ENCODE results near the gene SIX5. TPM values are rescaled to one million over a fixed set of nuclear protein-coding genes. Genes with fewer than 3 reads are reported as not detected.

The SIX5 gene
- total and polyA plus RNA-seq, 9 of the 15 experiments (the other 6 are each of a cell fraction or from before 2014, with no cell fraction given): 1.4 to 17.2 (median 7.4) TPM; not detected in 2

DNA sequence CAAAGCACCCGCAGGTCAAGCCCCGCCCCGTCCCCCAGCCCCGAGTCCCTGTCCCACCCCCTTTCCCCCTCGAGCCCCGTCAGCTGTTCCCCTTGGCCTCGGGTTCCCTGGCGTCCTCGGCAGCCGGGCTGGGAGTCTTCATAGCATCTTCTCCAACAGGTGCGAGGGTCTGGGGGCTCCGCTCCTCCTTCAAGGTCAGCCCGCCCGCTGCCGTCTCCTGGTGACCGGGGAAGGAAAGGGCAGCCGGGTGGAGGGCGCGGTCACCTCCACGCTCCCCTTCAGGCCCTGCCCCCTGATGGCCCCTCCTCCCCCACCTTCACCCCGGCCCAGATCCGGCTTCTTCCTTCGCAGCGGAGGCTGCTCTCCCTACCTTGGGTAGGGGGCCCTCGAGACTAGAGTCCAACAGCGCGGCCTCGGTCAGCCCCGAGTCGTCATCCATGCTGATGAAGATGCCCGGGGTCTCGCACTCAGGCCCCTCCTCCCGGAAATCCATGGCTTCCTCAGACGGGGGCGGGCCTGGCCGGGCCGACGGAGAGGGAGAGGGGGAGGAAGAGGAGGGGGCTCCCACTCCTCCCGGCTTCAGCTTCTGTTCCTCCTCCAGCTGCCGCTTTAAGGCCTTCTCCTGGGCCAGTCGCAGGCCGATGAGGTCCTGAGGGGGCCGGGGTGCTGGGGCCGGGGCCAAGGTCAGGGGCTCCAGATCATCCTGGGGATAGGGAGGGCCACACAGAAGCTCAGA, 46.6 kb upstream of the SIX5 start:
- DNase-seq (ENCODE audit: extremely low read depth in 1 of 4, low spot score in 3 of 4) (no peak), ATAC-seq (no peak), FAIRE-seq (no peak)
- Histone ChIP-seq H3K4me2 (ENCODE audit: insufficient read depth, low read length) (no peak overlapping the region), H3K27me3 (ENCODE audit: control insufficient read depth in 2 of 2, insufficient read depth in 2 of 2, low read length in 2 of 2) (no peaks in the 10 kb centered on the region), H3K9ac (ENCODE audit: insufficient read depth in 1 of 2, low read depth in 2 of 2, low read length in 2 of 2) (no peak overlapping the region), H4K20me1 (replicated peaks; ENCODE audit: control insufficient read depth, insufficient read depth, low read length) (peaks cover 13% of the 10 kb centered on the region; the same call in 1 of the 2 replicates), H3K9me3 (replicated peaks; ENCODE audit: control insufficient read depth, insufficient read depth, low read depth, low read length) (no peaks in the 10 kb centered on the region), H3K4me1 (replicated peaks in 1 of 2; ENCODE audit: control insufficient read depth in 2 of 2, insufficient read depth in 2 of 2, low read length in 2 of 2) (peaks cover under 1 to 40% of the 10 kb centered on the region in 2 experiments; a peak in 4 of 5 replicates), H3K79me2 (ENCODE audit: control insufficient read depth, insufficient read depth, low read length) (no peaks in the 10 kb centered on the region), H3K36me3 (ENCODE audit: control insufficient read depth, insufficient read depth, low read length) (peaks cover 34% of the 10 kb centered on the region; the same call in 2 of the 3 replicates), H3K4me3 (no peak overlapping the region), H3K9me1 (ENCODE audit: control insufficient read depth, insufficient read depth, low read length) (peaks cover 2% of the 10 kb centered on the region), H2AFZ (ENCODE audit: low read depth, low read length) (no peak overlapping the region), H3K27ac (ENCODE audit: extremely low read depth, low read depth, low read length) (no peak overlapping the region)
- ChIA-PET CTCF (ENCODE audit: low intra/inter-chr PET ratio) (interaction anchor here (2.0 to 3.3 kb wide), 2 partner anchors 68 to 262 kb away, joined by 16 to 56 read pairs; no protein-coding TSS in a partner anchor), POLR2A (interaction anchor here (1.2 kb wide), 1 partner anchor 67 kb away, joined by 3 read pairs; no protein-coding TSS in a partner anchor)
- in situ Hi-C loops (cut with MboI) (no loop called here), intact Hi-C loops (cut with micrococcal nuclease) (loop anchor here (5.0 to 10.0 kb wide), 2 partner anchors 197 to 259 kb away; no protein-coding TSS in a partner anchor)
- BruUV-seq (replicated peaks): TSS peak; percentile 46
- WGBS (ENCODE audit: insufficient coverage, low coverage, missing lambda C conversion rate): 85% methylated on average over 10 of the region's 44 CpGs
- TF ChIP-seq HDAC6 (IDR thresholded peaks at IDR 0.05; ENCODE audit: low read depth, low read length) (no peak), RBFOX2 (IDR thresholded peaks at IDR 0.05; ENCODE audit: low read depth, low read length) (0 out of 2 replicates have a peak, but pooled peaks have one; percentile 1), MED1 (CRISPR knock-in tag; IDR thresholded peaks at IDR 0.05; ENCODE audit: borderline replicate concordance) (no peak), POLR2AphosphoS5 (IDR thresholded peaks at IDR 0.05; ENCODE audit: control insufficient read depth, insufficient read depth, low read depth, low read length) (0 out of 2 replicates have a peak, but pooled peaks have one; percentile 14)
